ENCODE measurements around the gene NFIA. TPM values are rescaled to one million over a fixed set of nuclear protein-coding genes. Genes with fewer than 3 reads are reported as not detected.

The NFIA gene
- total RNA-seq, 1 experiment from 2014 or later, result 12.7 TPM

DNA sequence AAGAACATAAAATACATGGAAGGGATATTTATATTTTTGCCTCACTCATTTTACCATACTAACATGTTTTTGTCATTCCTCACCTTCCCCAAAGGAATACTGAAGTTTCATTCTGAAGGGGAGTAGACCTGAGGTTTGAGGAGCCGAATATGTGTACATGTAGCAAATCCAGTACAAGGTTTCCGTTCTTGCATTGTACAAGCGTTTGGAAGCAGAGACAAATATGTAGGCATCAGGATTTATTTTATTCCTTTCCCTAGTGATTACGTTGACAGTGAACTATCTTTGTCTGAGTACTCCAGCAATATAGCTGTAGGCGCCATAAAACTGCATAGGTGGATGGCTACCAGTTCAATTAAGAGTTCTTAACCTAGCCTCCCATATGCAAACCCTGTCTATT, 191.5 kb downstream of the NFIA start:
- DNase-seq (no peak), ATAC-seq (no peak)
- H3K4me2 ChIP-seq (ENCODE audit: low read length), result no peak overlapping the region
- no peaks in the 10 kb centered on the region for H3F3A ChIP-seq (ENCODE audit: low read length, unreplicated experiment)
- POLR2A ChIA-PET (ENCODE audit: unreplicated experiment), result no interaction called here
- no peaks in the 10 kb centered on the region for H3K9me2 ChIP-seq (replicated peaks; ENCODE audit: low read length)
- no peak for TF ChIP-seq EZH2 (IDR thresholded peaks at IDR 0.05; ENCODE audit: low read length, unreplicated experiment)
- TF ChIP-seq, protein P1, sequence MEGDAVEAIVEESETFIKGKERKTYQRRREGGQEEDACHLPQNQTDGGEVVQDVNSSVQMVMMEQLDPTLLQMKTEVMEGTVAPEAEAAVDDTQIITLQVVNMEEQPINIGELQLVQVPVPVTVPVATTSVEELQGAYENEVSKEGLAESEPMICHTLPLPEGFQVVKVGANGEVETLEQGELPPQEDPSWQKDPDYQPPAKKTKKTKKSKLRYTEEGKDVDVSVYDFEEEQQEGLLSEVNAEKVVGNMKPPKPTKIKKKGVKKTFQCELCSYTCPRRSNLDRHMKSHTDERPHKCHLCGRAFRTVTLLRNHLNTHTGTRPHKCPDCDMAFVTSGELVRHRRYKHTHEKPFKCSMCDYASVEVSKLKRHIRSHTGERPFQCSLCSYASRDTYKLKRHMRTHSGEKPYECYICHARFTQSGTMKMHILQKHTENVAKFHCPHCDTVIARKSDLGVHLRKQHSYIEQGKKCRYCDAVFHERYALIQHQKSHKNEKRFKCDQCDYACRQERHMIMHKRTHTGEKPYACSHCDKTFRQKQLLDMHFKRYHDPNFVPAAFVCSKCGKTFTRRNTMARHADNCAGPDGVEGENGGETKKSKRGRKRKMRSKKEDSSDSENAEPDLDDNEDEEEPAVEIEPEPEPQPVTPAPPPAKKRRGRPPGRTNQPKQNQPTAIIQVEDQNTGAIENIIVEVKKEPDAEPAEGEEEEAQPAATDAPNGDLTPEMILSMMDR (conservative IDR thresholded peaks at IDR 0.05; ENCODE audit: low read depth, low read length), result no peak
- TF ChIP-seq EZH2phosphoT487 (IDR thresholded peaks at IDR 0.05; ENCODE audit: borderline replicate concordance, low read length), result no peak
- no peak overlapping the region for H3K4me3 ChIP-seq (ENCODE audit: low read length)
- no peaks in the 10 kb centered on the region for H3K36me3 ChIP-seq (ENCODE audit: low read depth, low read length)
- H3K79me2 ChIP-seq (ENCODE audit: low read length), result no peaks in the 10 kb centered on the region
- intact Hi-C loops (cut with micrococcal nuclease), result no loop called here
- no peak overlapping the region for H3K27ac ChIP-seq (ENCODE audit: low read length)
- H3K4me1 ChIP-seq (ENCODE audit: insufficient read depth, low read length), result no peaks in the 10 kb centered on the region
- no peaks in the 10 kb centered on the region for H3K9me3 ChIP-seq (ENCODE audit: low read length)
- H2AFZ ChIP-seq (ENCODE audit: low read length), result no peak overlapping the region
- H3K27me3 ChIP-seq (ENCODE audit: low read length), result no peaks in the 10 kb centered on the region
- no TSS peak for BruUV-seq (replicated peaks)
- no peaks in the 10 kb centered on the region for H4K20me1 ChIP-seq (ENCODE audit: low read length)
- CTCF ChIA-PET, result no interaction called here
- H3K9ac ChIP-seq (ENCODE audit: low read length), result no peak overlapping the region

DNA sequence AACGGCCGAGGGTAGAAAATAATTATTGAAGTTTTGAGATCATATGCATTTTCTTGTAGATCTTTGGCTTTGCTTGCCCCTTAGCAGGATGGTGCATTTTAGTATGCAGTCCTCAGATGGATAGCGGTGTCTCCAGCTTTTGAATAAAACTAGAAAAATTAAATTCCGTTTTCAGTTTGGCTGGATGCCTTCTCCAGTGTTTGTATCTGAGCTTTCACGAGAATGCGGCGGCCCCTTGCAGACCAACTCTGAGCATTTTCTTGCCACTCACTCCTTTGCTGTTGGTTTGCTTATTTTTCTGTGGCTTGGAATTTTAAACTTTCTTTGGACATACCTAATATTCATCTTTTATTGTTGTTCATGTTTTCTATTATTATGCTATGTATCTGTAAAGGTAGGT, 192.6 kb downstream of the NFIA start:
- ATAC-seq (no peak), DNase-seq (no peak)
- intact Hi-C loops (cut with micrococcal nuclease), result no loop called here
- no peak overlapping the region for H3K4me3 ChIP-seq (ENCODE audit: low read length)
- no peaks in the 10 kb centered on the region for H4K20me1 ChIP-seq (ENCODE audit: low read length)
- H3K4me2 ChIP-seq (ENCODE audit: low read length), result no peak overlapping the region
- H3K79me2 ChIP-seq (ENCODE audit: low read length), result no peaks in the 10 kb centered on the region
- BruUV-seq (replicated peaks), result no TSS peak
- no peaks in the 10 kb centered on the region for H3K36me3 ChIP-seq (ENCODE audit: low read depth, low read length)
- POLR2A ChIA-PET (ENCODE audit: unreplicated experiment), result no interaction called here
- H2AFZ ChIP-seq (ENCODE audit: low read length), result no peak overlapping the region
- H3K27ac ChIP-seq (ENCODE audit: low read length), result no peak overlapping the region
- no peaks in the 10 kb centered on the region for H3K9me2 ChIP-seq (replicated peaks; ENCODE audit: low read length)
- TF ChIP-seq, protein P1 (conservative IDR thresholded peaks at IDR 0.05; ENCODE audit: low read depth, low read length), result no peak
- no peak for TF ChIP-seq EZH2 (IDR thresholded peaks at IDR 0.05; ENCODE audit: low read length, unreplicated experiment)
- TF ChIP-seq EZH2phosphoT487 (IDR thresholded peaks at IDR 0.05; ENCODE audit: borderline replicate concordance, low read length), result no peak
- no peaks in the 10 kb centered on the region for H3F3A ChIP-seq (ENCODE audit: low read length, unreplicated experiment)
- no peak overlapping the region for H3K9ac ChIP-seq (ENCODE audit: low read length)
- H3K27me3 ChIP-seq (ENCODE audit: low read length), result no peaks in the 10 kb centered on the region
- CTCF ChIA-PET, result no interaction called here
- H3K9me3 ChIP-seq (ENCODE audit: low read length), result no peaks in the 10 kb centered on the region
- H3K4me1 ChIP-seq (ENCODE audit: insufficient read depth, low read length), result no peaks in the 10 kb centered on the region

DNA sequence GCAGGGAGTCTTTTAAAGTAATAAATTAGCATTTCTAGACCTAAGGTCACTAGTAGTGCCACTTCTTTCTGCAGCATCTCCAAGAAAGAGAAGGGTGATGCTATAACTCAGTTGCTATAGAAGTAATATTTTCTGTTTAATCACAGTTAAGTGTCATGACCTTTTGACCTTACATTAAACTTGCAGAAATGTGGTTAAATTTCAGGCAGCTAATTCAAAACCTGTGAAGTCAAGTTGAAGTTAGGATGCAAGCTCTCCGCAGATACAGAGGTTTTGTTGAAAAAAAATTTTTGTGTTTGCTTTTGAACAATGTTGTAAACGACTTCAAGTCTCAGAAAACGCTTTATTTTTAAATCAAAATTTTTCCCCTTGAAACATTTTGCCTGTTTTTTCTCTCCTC, 193.9 kb downstream of the NFIA start:
- no peaks in the 10 kb centered on the region for H3K9me3 ChIP-seq (ENCODE audit: low read length)
- no peak overlapping the region for H3K4me2 ChIP-seq (ENCODE audit: low read length)
- no peak for TF ChIP-seq EZH2phosphoT487 (IDR thresholded peaks at IDR 0.05; ENCODE audit: borderline replicate concordance, low read length)
- no peak for TF ChIP-seq EZH2 (IDR thresholded peaks at IDR 0.05; ENCODE audit: low read length, unreplicated experiment)
- H3F3A ChIP-seq (ENCODE audit: low read length, unreplicated experiment), result no peaks in the 10 kb centered on the region
- no peak overlapping the region for H2AFZ ChIP-seq (ENCODE audit: low read length)
- no peaks in the 10 kb centered on the region for H3K9me2 ChIP-seq (replicated peaks; ENCODE audit: low read length)
- H3K36me3 ChIP-seq (ENCODE audit: low read depth, low read length), result no peaks in the 10 kb centered on the region
- POLR2A ChIA-PET (ENCODE audit: unreplicated experiment), result no interaction called here
- DNase-seq, result no peak
- CTCF ChIA-PET, result no interaction called here
- ATAC-seq, result no peak
- BruUV-seq (replicated peaks), result no TSS peak
- H4K20me1 ChIP-seq (ENCODE audit: low read length), result no peaks in the 10 kb centered on the region
- H3K79me2 ChIP-seq (ENCODE audit: low read length), result no peaks in the 10 kb centered on the region
- no peak overlapping the region for H3K27ac ChIP-seq (ENCODE audit: low read length)
- H3K4me1 ChIP-seq (ENCODE audit: insufficient read depth, low read length), result no peaks in the 10 kb centered on the region
- intact Hi-C loops (cut with micrococcal nuclease), result no loop called here
- no peaks in the 10 kb centered on the region for H3K27me3 ChIP-seq (ENCODE audit: low read length)
- H3K4me3 ChIP-seq (ENCODE audit: low read length), result no peak overlapping the region
- H3K9ac ChIP-seq (ENCODE audit: low read length), result no peak overlapping the region

All from PC-3 (cell line).